Testis (tissue), 2 donors: ENCODE data around the gene NUP42.

ENCODE experiments used
- CTCF ChIP-seq, 3 experiments: fragments of 450-650 bp in 2 of 3; fragments of 200-600 bp in 1 of 3; sonication (generic) in 1 of 3; IDR thresholded peaks; one replicate each; pipeline ENCODE4 v1.5.1; 2016 to 2019; ENCODE audit warnings: antibody characterized with exemption in 3 of 3, mild to moderate bottlenecking in 2 of 3, moderate library complexity in 1 of 3
- POLR2A ChIP-seq: fragments of 450-650 bp; IDR thresholded peaks from one replicate; pipeline ENCODE4 v1.6.1; 2017; ENCODE audit warnings: antibody characterized with exemption, mild to moderate bottlenecking, moderate library complexity

- no peak for TF ChIP-seq CTCF (IDR thresholded peaks at IDR 0.05)
- TF ChIP-seq POLR2A: no peak
Measured at GRCh38 chr7:23216021-23216420, 34.2 kb downstream of the NUP42 start.
